ENCODE measurements around the gene ZDHHC17. TPM values are rescaled to one million over a fixed set of nuclear protein-coding genes. Genes with fewer than 3 reads are reported as not detected.

The ZDHHC17 gene
- total RNA-seq, 1 experiment from 2014 or later: 26.3 TPM

GRCh38 chr12:76830436-76830835 is 66.5 kb downstream of the ZDHHC17 start:
- Histone ChIP-seq H3K4me3 (ENCODE audit: low read depth in 2 of 2, low read length in 2 of 2) (no peak overlapping the region), H3K27ac (ENCODE audit: low read length) (no peak overlapping the region), H3K36me3 (ENCODE audit: control insufficient read depth, insufficient read depth, low read length) (peaks cover 6% of the 10 kb centered on the region; the same call in 1 of the 2 replicates), H3K27me3 (ENCODE audit: control insufficient read depth, insufficient read depth, low read length) (no peaks in the 10 kb centered on the region), H3K9me3 (ENCODE audit: control insufficient read depth, insufficient read depth, low read depth, low read length) (no peaks in the 10 kb centered on the region), H3K4me1 (ENCODE audit: control insufficient read depth, insufficient read depth, low read length) (no peaks in the 10 kb centered on the region)
- DNase-seq (ENCODE audit: low read depth, low spot score) (no peak), ATAC-seq (no peak)
- BruUV-seq (replicated peaks): no TSS peak
- intact Hi-C loops (cut with micrococcal nuclease; ENCODE audit: unreplicated experiment) (no loop called here), in situ Hi-C loops (cut with HindIII; ENCODE audit: low pct_unique_long_range_greater_than_20kb, low sequenced_read_pairs) (no loop called here)
- ChIA-PET CTCF (no interaction called here), POLR2A (no interaction called here)
- no peak for TF ChIP-seq POLR2AphosphoS5 (IDR thresholded peaks at IDR 0.05; ENCODE audit: low read depth, low read length)
- TF ChIP-seq SIN3A (IDR thresholded peaks at IDR 0.05; ENCODE audit: borderline replicate concordance, insufficient read depth, low read depth, low read length): no peak
- TF ChIP-seq CTCF (IDR thresholded peaks at IDR 0.05): no peak
- no peak for TF ChIP-seq TCF7L2 (IDR thresholded peaks at IDR 0.05; ENCODE audit: low read depth, low read length)
- no peak for TF ChIP-seq REST (IDR thresholded peaks at IDR 0.05; ENCODE audit: insufficient read depth in 1 of 2, low read depth in 2 of 2, low read length in 1 of 2)

- no peaks in the 10 kb centered on the region for H3K36me3 ChIP-seq (ENCODE audit: control insufficient read depth, insufficient read depth, low read length)
- in situ Hi-C loops (cut with HindIII; ENCODE audit: low pct_unique_long_range_greater_than_20kb, low sequenced_read_pairs): no loop called here
- intact Hi-C loops (cut with micrococcal nuclease; ENCODE audit: unreplicated experiment): no loop called here
- H3K9me3 ChIP-seq (ENCODE audit: control insufficient read depth, insufficient read depth, low read depth, low read length): no peaks in the 10 kb centered on the region
- POLR2A ChIA-PET: no interaction called here
- H3K27me3 ChIP-seq (ENCODE audit: control insufficient read depth, insufficient read depth, low read length): no peaks in the 10 kb centered on the region
- DNase-seq (ENCODE audit: low read depth, low spot score) (no peak), ATAC-seq (no peak)
- no peak overlapping the region for H3K4me3 ChIP-seq (ENCODE audit: low read depth in 2 of 2, low read length in 2 of 2)
- no TSS peak for BruUV-seq (replicated peaks)
- H3K4me1 ChIP-seq (ENCODE audit: control insufficient read depth, insufficient read depth, low read length): no peaks in the 10 kb centered on the region
- no peak overlapping the region for H3K27ac ChIP-seq (ENCODE audit: low read length)
- CTCF ChIA-PET: no interaction called here
- no peak for TF ChIP-seq TCF7L2 (IDR thresholded peaks at IDR 0.05; ENCODE audit: low read depth, low read length)
- no peak for TF ChIP-seq SIN3A (IDR thresholded peaks at IDR 0.05; ENCODE audit: borderline replicate concordance, insufficient read depth, low read depth, low read length)
- TF ChIP-seq POLR2AphosphoS5 (IDR thresholded peaks at IDR 0.05; ENCODE audit: low read depth, low read length): no peak
- no peak for TF ChIP-seq REST (IDR thresholded peaks at IDR 0.05; ENCODE audit: insufficient read depth in 1 of 2, low read depth in 2 of 2, low read length in 1 of 2)
- no peak for TF ChIP-seq CTCF (IDR thresholded peaks at IDR 0.05)
These were observed 72.7 kb downstream of the ZDHHC17 start for GRCh38 chr12:76836633-76837032.

All from Panc1 (cell line).